Pons (tissue), 1 donor: ENCODE measurements around the gene HMGB2.
A peak's percentile ranks its signal among the peaks of the same experiment; 100 is the strongest.

Source experiments
- DNase-seq: peaks from one replicate; pipeline ENCODE4 v3.0.0-alpha.2; 2016; ENCODE audit warnings: low spot score

The HMGB2 gene

GRCh38 chr4:173334891-173335752 lies 964 bp upstream of the HMGB2 start:
- peak; percentile 46 for DNase-seq

GRCh38 chr4:173333658-173334084 lies 487 bp downstream of the HMGB2 start:
- DNase-seq: peak; percentile 30

GRCh38 chr4:173332963-173333657 lies 1.0 kb downstream of the HMGB2 start:
- peak; percentile 22 for DNase-seq

- DNase-seq: no peak
These were observed 2.1 kb downstream of the HMGB2 start for GRCh38 chr4:173332021-173332487.

GRCh38 chr4:173330590-173330989 lies 3.6 kb downstream of the HMGB2 start:
- DNase-seq: no peak

GRCh38 chr4:173328236-173328901 lies 5.8 kb downstream of the HMGB2 start:
- no peak for DNase-seq

GRCh38 chr4:173325007-173325736 lies 9.0 kb downstream of the HMGB2 start:
- DNase-seq: no peak

GRCh38 chr4:173319696-173320095 lies 14.5 kb downstream of the HMGB2 start:
- DNase-seq: peak; percentile 15

- DNase-seq: peak; percentile 75
These were observed 15.4 kb downstream of the HMGB2 start for GRCh38 chr4:173318648-173319211.

- no peak for DNase-seq
These were observed 15.9 kb downstream of the HMGB2 start for GRCh38 chr4:173318240-173318639.

- no peak for DNase-seq
These were observed 17.2 kb downstream of the HMGB2 start for GRCh38 chr4:173317004-173317403.

GRCh38 chr4:173316060-173316459 lies 18.1 kb downstream of the HMGB2 start:
- DNase-seq: no peak

- DNase-seq: no peak
These were observed 19.4 kb downstream of the HMGB2 start for GRCh38 chr4:173314715-173315114.

GRCh38 chr4:173311368-173311767 lies 22.8 kb downstream of the HMGB2 start:
- no peak for DNase-seq

GRCh38 chr4:173307778-173308177 lies 26.4 kb downstream of the HMGB2 start:
- no peak for DNase-seq

- DNase-seq: peak; percentile 37
These were observed 32.5 kb downstream of the HMGB2 start for GRCh38 chr4:173301518-173302201.

GRCh38 chr4:173294444-173294843 lies 39.7 kb downstream of the HMGB2 start:
- no peak for DNase-seq

- no peak for DNase-seq
These were observed 40.5 kb downstream of the HMGB2 start for GRCh38 chr4:173293663-173294062.

GRCh38 chr4:173291899-173292298 lies 42.3 kb downstream of the HMGB2 start:
- DNase-seq: no peak

- no peak for DNase-seq
These were observed 44.8 kb downstream of the HMGB2 start for GRCh38 chr4:173289353-173289727.
